ENCODE measurements around the gene S100A7A. TPM values are rescaled to one million over a fixed set of nuclear protein-coding genes. Genes with fewer than 3 reads are reported as not detected.

S100A7A gene
- total and polyA plus RNA-seq, 2 donors (not counting 1 experiment from before 2014, with no cell fraction given) = not detected

DNA sequence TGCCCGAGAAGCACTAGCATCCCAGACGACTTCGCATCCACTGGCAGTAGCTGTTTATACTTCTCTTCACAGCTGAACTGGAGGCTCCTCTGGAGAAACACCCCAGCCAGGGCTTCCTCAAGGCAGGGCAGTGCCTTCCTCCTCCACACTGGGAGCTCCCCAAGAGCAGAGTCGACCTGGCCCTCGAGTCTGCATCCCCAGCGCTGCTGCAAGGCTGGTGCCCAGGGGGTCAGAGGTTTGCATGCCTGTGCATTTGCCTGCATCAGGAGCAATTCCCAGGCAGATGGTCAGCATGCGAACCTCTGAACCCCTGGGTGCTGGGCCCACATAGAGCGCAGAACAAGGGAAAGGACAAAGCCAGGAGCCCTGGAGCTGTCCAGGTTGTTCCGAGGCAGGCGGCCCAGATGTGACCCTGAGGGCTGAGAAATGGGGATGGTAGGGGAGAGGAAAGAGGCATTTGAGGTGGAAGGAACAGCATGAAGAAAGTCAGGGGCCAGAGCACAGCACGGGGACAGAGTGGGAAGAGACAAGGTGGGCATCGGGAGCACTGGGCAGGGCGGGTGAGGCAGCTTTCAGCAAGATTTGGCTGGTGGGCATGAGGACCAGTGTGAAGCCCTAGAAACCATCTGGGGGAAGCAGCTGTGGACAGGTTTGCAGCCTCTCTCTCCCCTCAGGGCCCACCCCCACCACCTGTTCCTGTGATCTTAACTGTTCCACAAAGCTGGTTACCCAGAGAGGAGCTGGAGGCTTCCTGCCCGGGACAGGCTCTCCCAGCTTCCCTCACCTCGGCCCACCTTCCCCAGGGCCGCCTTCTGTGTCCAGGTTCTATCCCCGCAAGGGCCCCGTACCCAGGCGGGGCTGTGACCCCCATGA lies 19.0 kb upstream of the S100A7A start:
- DNase-seq (no peak), ATAC-seq (ENCODE audit: low read depth) (no peak)
- Mint-ChIP-seq H3K9me3 (ENCODE audit: insufficient read depth) (no peaks in the 10 kb centered on the region), H3K4me1 (no peaks in the 10 kb centered on the region), H3K27me3 (peaks cover 47% of the 10 kb centered on the region), H3K27ac (no peak overlapping the region), H3K4me3 (no peak overlapping the region)
- CTCF ChIA-PET = no interaction called here
- 85% methylated on average over 19 of the region's 19 CpGs for WGBS (ENCODE audit: insufficient coverage)
- H3K4me2 ChIP-seq (replicated peaks; ENCODE audit: low read depth, low read length, poor library complexity, severe bottlenecking) = no peak overlapping the region
- H4K20me1 ChIP-seq (ENCODE audit: control insufficient read depth, insufficient read depth, low read length, poor library complexity, severe bottlenecking) = no peaks in the 10 kb centered on the region
- no peak overlapping the region for H3K9ac ChIP-seq (ENCODE audit: low read length)
- no peaks in the 10 kb centered on the region for H3K79me2 ChIP-seq (ENCODE audit: control insufficient read depth, insufficient read depth, low read length)
- peaks cover 0 to 4% (median 0%) of the 10 kb centered on the region in 4 experiments for H3K27me3 ChIP-seq (replicated peaks in 1 of 4; ENCODE audit: control extremely low read depth in 1 of 4, control insufficient read depth in 3 of 4, insufficient read depth in 4 of 4, low read length in 3 of 4)
- POLR2A ChIA-PET = no interaction called here
- H3K27ac ChIP-seq (ENCODE audit: low read length in 2 of 2) = no peak overlapping the region
- H3K4me1 ChIP-seq (ENCODE audit: control insufficient read depth in 2 of 2, insufficient read depth in 2 of 2, low read length in 2 of 2) = no peaks in the 10 kb centered on the region
- H3K9me3 ChIP-seq (ENCODE audit: control extremely low read depth in 1 of 3, control insufficient read depth in 2 of 3, insufficient read depth in 1 of 3, low read length in 2 of 3) = no peaks in the 10 kb centered on the region
- H2AFZ ChIP-seq (ENCODE audit: insufficient read depth, low read depth, low read length, poor library complexity, severe bottlenecking) = no peak overlapping the region
- no peak for TF ChIP-seq EZH2 (IDR thresholded peaks at IDR 0.05; ENCODE audit: borderline replicate concordance, insufficient read depth, low read depth, low read length, poor library complexity, severe bottlenecking)
- TF ChIP-seq, protein P1, sequence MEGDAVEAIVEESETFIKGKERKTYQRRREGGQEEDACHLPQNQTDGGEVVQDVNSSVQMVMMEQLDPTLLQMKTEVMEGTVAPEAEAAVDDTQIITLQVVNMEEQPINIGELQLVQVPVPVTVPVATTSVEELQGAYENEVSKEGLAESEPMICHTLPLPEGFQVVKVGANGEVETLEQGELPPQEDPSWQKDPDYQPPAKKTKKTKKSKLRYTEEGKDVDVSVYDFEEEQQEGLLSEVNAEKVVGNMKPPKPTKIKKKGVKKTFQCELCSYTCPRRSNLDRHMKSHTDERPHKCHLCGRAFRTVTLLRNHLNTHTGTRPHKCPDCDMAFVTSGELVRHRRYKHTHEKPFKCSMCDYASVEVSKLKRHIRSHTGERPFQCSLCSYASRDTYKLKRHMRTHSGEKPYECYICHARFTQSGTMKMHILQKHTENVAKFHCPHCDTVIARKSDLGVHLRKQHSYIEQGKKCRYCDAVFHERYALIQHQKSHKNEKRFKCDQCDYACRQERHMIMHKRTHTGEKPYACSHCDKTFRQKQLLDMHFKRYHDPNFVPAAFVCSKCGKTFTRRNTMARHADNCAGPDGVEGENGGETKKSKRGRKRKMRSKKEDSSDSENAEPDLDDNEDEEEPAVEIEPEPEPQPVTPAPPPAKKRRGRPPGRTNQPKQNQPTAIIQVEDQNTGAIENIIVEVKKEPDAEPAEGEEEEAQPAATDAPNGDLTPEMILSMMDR (IDR thresholded peaks at IDR 0.05) = no peak
- no peak overlapping the region for H3K4me3 ChIP-seq (ENCODE audit: control extremely low read depth in 1 of 5, extremely low read depth in 1 of 5, insufficient read depth in 1 of 5, low read depth in 2 of 5, low read length in 4 of 5)
- intact Hi-C loops (cut with micrococcal nuclease) = no loop called here
- no peaks in the 10 kb centered on the region for H3K36me3 ChIP-seq (replicated peaks in 1 of 2; ENCODE audit: control extremely low read depth in 1 of 2, control insufficient read depth in 1 of 2, extremely low read depth in 1 of 2, insufficient read depth in 2 of 2, low read length in 1 of 2)

DNA sequence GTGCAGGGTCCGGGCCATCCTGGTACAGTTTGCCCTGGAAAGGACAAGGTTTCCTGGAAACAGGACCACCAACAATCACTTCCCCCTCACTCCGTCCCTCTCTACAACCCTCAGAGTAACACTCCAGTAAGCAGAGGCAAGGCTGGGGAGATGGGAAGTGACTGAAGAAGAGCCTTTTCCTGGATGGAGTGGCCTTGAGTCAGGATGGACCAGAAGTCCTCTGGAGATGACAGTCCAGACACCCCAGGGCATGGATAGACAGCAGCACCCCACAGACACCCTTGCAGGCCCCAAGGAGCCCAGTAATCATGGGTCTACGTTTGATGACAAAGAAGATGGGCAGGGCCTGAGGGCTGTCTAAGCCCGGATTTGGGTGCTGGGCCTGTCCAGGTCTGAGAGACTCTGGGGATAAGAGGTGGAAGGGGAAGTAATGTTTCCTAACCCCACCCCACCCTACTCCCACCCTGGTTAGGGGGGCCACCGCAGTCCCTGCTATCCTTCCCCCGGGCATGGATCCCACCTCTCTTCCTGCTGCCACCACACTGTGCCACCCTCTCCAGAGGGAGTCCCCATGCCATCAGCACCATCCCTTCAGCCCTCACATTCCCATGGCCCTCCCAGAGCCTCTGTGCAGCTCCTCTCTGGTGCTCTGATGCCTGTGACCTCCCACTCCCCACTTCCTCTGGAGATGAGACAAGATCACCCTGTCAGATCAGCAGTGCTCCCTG lies 18.2 kb upstream of the S100A7A start:
- Mint-ChIP-seq H3K4me1 (no peaks in the 10 kb centered on the region), H3K4me3 (no peak overlapping the region), H3K27me3 (peaks cover 43% of the 10 kb centered on the region), H3K9me3 (ENCODE audit: insufficient read depth) (no peaks in the 10 kb centered on the region), H3K27ac (no peak overlapping the region)
- H3K27me3 ChIP-seq (replicated peaks in 1 of 4; ENCODE audit: control extremely low read depth in 1 of 4, control insufficient read depth in 3 of 4, insufficient read depth in 4 of 4, low read length in 3 of 4) = peaks cover 0 to under 1% (median 0%) of the 10 kb centered on the region in 4 experiments
- POLR2A ChIA-PET = no interaction called here
- H3K27ac ChIP-seq (ENCODE audit: low read length in 2 of 2) = no peak overlapping the region
- CTCF ChIA-PET = no interaction called here
- no peak overlapping the region for H3K4me3 ChIP-seq (ENCODE audit: control extremely low read depth in 1 of 5, extremely low read depth in 1 of 5, insufficient read depth in 1 of 5, low read depth in 2 of 5, low read length in 4 of 5)
- no peaks in the 10 kb centered on the region for H4K20me1 ChIP-seq (ENCODE audit: control insufficient read depth, insufficient read depth, low read length, poor library complexity, severe bottlenecking)
- H3K4me2 ChIP-seq (replicated peaks; ENCODE audit: low read depth, low read length, poor library complexity, severe bottlenecking) = no peak overlapping the region
- ATAC-seq (ENCODE audit: low read depth) = no peak
- no peaks in the 10 kb centered on the region for H3K79me2 ChIP-seq (ENCODE audit: control insufficient read depth, insufficient read depth, low read length)
- TF ChIP-seq, protein P1 (IDR thresholded peaks at IDR 0.05) = no peak
- no peak for TF ChIP-seq EZH2 (IDR thresholded peaks at IDR 0.05; ENCODE audit: borderline replicate concordance, insufficient read depth, low read depth, low read length, poor library complexity, severe bottlenecking)
- H3K36me3 ChIP-seq (replicated peaks in 1 of 2; ENCODE audit: control extremely low read depth in 1 of 2, control insufficient read depth in 1 of 2, extremely low read depth in 1 of 2, insufficient read depth in 2 of 2, low read length in 1 of 2) = no peaks in the 10 kb centered on the region
- intact Hi-C loops (cut with micrococcal nuclease) = no loop called here
- no peak overlapping the region for H3K9ac ChIP-seq (ENCODE audit: low read length)
- no peaks in the 10 kb centered on the region for H3K4me1 ChIP-seq (ENCODE audit: control insufficient read depth in 2 of 2, insufficient read depth in 2 of 2, low read length in 2 of 2)
- 86% methylated on average over 3 of the region's 6 CpGs for WGBS (ENCODE audit: insufficient coverage)
- H3K9me3 ChIP-seq (ENCODE audit: control extremely low read depth in 1 of 3, control insufficient read depth in 2 of 3, insufficient read depth in 1 of 3, low read length in 2 of 3) = no peaks in the 10 kb centered on the region
- no peak overlapping the region for H2AFZ ChIP-seq (ENCODE audit: insufficient read depth, low read depth, low read length, poor library complexity, severe bottlenecking)
- no peak for DNase-seq

Data from B cell (primary cell).